DOHH2 (cell line): Measurements from ENCODE around the gene ZNF862.

Experiments used
- H3F3A ChIP-seq: fragments of 200-600 bp; sonication (generic), shearing (Covaris generic); 2 replicates; pipeline ENCODE4 v1.6.0; 2016; ENCODE audit warnings: antibody characterized with exemption, mild to moderate bottlenecking; ENCODE audit not compliant: control insufficient read depth, insufficient read depth
- H3K27ac ChIP-seq: fragments of 200-600 bp; sonication (generic); 2 replicates; pipeline ENCODE4 v1.5.1; 2014; ENCODE audit warnings: low read depth, mild to moderate bottlenecking, low read length, moderate library complexity
- H3K27me3 ChIP-seq: fragments of 200-600 bp; sonication (generic); 2 replicates; pipeline ENCODE4 v1.6.1; 2014; ENCODE audit warnings: mild to moderate bottlenecking, low read length, mixed read lengths; ENCODE audit not compliant: control insufficient read depth
- H3K36me3 ChIP-seq: fragments of 200-600 bp; sonication (generic); 2 replicates; pipeline ENCODE4 v1.6.1; 2014; ENCODE audit warnings: mild to moderate bottlenecking, low read length, moderate library complexity, mixed read lengths; ENCODE audit not compliant: control insufficient read depth
- H3K4me1 ChIP-seq: fragments of 200-600 bp; sonication (generic); 2 replicates; pipeline ENCODE4 v1.6.1; 2014; ENCODE audit warnings: mild to moderate bottlenecking, low read length, mixed read lengths; ENCODE audit not compliant: control insufficient read depth
- H3K4me2 ChIP-seq: fragments of 200-600 bp; sonication (generic); 2 replicates; pipeline ENCODE4 v1.6.0; 2014; ENCODE audit warnings: mild to moderate bottlenecking, low read length, moderate library complexity
- H3K4me3 ChIP-seq: fragments of 200-600 bp; sonication (generic); 2 replicates; pipeline ENCODE4 v1.5.1; 2014; ENCODE audit warnings: mild to moderate bottlenecking, low read length, mixed read lengths
- H3K79me2 ChIP-seq: fragments of 200-600 bp; sonication (generic); 2 replicates; pipeline ENCODE4 v1.6.1; 2014; ENCODE audit warnings: mild to moderate bottlenecking, low read length, mixed read lengths; ENCODE audit not compliant: control insufficient read depth
- H3K9me2 ChIP-seq: fragments of 200-600 bp; sonication (generic); replicated peaks from 2 replicates; pipeline ENCODE4 v1.6.1; 2014; ENCODE audit warnings: mild to moderate bottlenecking, low read length, mixed read lengths; ENCODE audit not compliant: control insufficient read depth
- H3K9me3 ChIP-seq: fragments of 200-600 bp; sonication (generic); 2 replicates; pipeline ENCODE4 v1.6.1; 2014; ENCODE audit warnings: antibody characterized with exemption, low read length, mixed read lengths; ENCODE audit not compliant: control insufficient read depth, insufficient read depth
- H4K20me1 ChIP-seq: fragments of 200-600 bp; sonication (generic); 2 replicates; pipeline ENCODE4 v1.6.0; 2014; ENCODE audit warnings: low read depth, mild to moderate bottlenecking, antibody characterized with exemption, low read length, moderate library complexity; ENCODE audit not compliant: control insufficient read depth, insufficient read depth
- CTCF ChIP-seq: fragments of 200-600 bp; sonication (generic); IDR thresholded peaks from one replicate; pipeline ENCODE4 v1.5.1; 2014; ENCODE audit warnings: antibody characterized with exemption, mild to moderate bottlenecking, low read depth, low read length; ENCODE audit not compliant: poor library complexity, severe bottlenecking
- EZH2phosphoT487 ChIP-seq: fragments of 200-600 bp; sonication (generic); IDR thresholded peaks from 2 replicates; pipeline ENCODE4 v1.6.1; 2017; ENCODE audit warnings: borderline replicate concordance, mild to moderate bottlenecking, antibody characterized with exemption, low read length, moderate library complexity, mixed read lengths

The ZNF862 gene

DNA sequence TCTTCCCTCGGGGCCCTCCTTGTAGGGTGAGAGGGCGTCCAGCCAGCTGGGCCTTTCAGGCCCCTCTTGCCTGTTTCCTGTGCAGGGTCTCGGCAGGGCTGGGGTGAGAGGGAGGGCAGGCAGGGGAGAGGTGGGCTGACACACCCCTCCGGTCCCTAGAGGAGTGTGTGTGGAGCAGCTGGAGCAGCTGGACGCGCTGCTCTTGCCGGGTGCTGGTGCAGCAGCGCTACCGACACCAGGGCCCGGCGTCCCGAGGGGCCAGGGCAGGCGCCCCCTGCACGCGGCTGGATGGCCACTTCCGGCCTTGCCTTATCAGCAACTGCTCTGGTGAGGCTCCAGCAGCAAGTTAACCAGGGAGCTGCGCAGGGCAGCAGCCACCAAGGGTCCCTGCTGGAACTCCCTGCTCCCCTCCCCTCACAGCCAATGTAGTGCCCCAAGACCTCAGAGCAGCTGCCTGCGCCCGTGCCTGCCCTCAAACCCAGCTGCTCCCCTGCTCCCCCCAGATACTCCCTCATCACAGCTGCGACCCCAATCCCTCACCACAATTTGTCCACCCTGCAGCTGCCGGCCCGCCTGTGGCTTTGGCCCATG lies 15.7 kb upstream of the ZNF862 start:
- no peaks in the 10 kb centered on the region for H3K36me3 ChIP-seq
- H3K4me2 ChIP-seq: no peak overlapping the region
- H3K4me3 ChIP-seq: no peak overlapping the region
- H3K27ac ChIP-seq: no peak overlapping the region
- no peaks in the 10 kb centered on the region for H3F3A ChIP-seq
- H3K4me1 ChIP-seq: no peaks in the 10 kb centered on the region
- peaks cover 5% of the 10 kb centered on the region; the same call in 1 of the 2 replicates for H3K27me3 ChIP-seq
- no peaks in the 10 kb centered on the region for H4K20me1 ChIP-seq
- no peaks in the 10 kb centered on the region for H3K79me2 ChIP-seq
- no peaks in the 10 kb centered on the region for H3K9me3 ChIP-seq
- no peaks in the 10 kb centered on the region for H3K9me2 ChIP-seq
- TF ChIP-seq CTCF (no peak), EZH2phosphoT487 (no peak)

GRCh38 chr7:149823191-149823630 lies 15.0 kb upstream of the ZNF862 start:
- no peaks in the 10 kb centered on the region for H3K4me1 ChIP-seq
- no peaks in the 10 kb centered on the region for H4K20me1 ChIP-seq
- TF ChIP-seq CTCF (no peak), EZH2phosphoT487 (no peak)
- H3K27ac ChIP-seq: no peak overlapping the region
- no peaks in the 10 kb centered on the region for H3K9me2 ChIP-seq
- no peak overlapping the region for H3K4me2 ChIP-seq
- H3K9me3 ChIP-seq: no peaks in the 10 kb centered on the region
- no peak overlapping the region for H3K4me3 ChIP-seq
- peaks cover 5% of the 10 kb centered on the region; the same call in 1 of the 2 replicates for H3K27me3 ChIP-seq
- no peaks in the 10 kb centered on the region for H3K36me3 ChIP-seq
- no peaks in the 10 kb centered on the region for H3F3A ChIP-seq
- no peaks in the 10 kb centered on the region for H3K79me2 ChIP-seq

- TF ChIP-seq EZH2phosphoT487: no peak
- no peak for TF ChIP-seq CTCF
- Histone ChIP-seq H3K27me3 (peaks cover 5% of the 10 kb centered on the region; the same call in 1 of the 2 replicates), H3K9me3 (no peaks in the 10 kb centered on the region), H3K36me3 (no peaks in the 10 kb centered on the region), H3K4me1 (no peaks in the 10 kb centered on the region), H3K79me2 (no peaks in the 10 kb centered on the region), H3K9me2 (no peaks in the 10 kb centered on the region), H4K20me1 (no peaks in the 10 kb centered on the region), H3K27ac (no peak overlapping the region), H3K4me3 (no peak overlapping the region), H3K4me2 (no peak overlapping the region), H3F3A (no peaks in the 10 kb centered on the region)
These were observed 14.5 kb upstream of the ZNF862 start for GRCh38 chr7:149823631-149824199.
